Adrenal gland (tissue), 12 donors: ENCODE measurements around the gene OR9A4. TPM values are rescaled to one million over a fixed set of nuclear protein-coding genes. Genes with fewer than 3 reads are reported as not detected.
A peak's percentile ranks its signal among the peaks of the same experiment; 100 is the strongest.

Experiments
- DNase-seq, 7 donors: peaks; one replicate each; pipeline ENCODE4 v3.0.0-alpha.2; 2019 to 2020
- H3K27ac ChIP-seq, 5 donors: fragments of 200-600 bp; sonication (generic) in 4 of 5; 1 replicate in 3 of 5; 2 replicates in 2 of 5; pipeline versions ENCODE4 v1.5.1 to v1.8.0; 2016 to 2020; ENCODE audit warnings: mild to moderate bottlenecking in 1 of 5
- H3K27me3 ChIP-seq: fragments of 200-600 bp; 2 replicates; pipeline ENCODE4 v1.8.0; 2021
- H3K36me3 ChIP-seq, 2 donors: fragments of 200-600 bp; replicated peaks in 1 of 2; 1 replicate in 1 of 2; 2 replicates in 1 of 2; pipeline versions ENCODE4 v1.5.1 to v1.8.0; 2018 to 2022
- H3K4me1 ChIP-seq, 2 donors: fragments of 200-600 bp; replicated peaks in 1 of 2; 1 replicate in 1 of 2; 2 replicates in 1 of 2; pipeline versions ENCODE4 v1.5.1 to v1.8.0; 2018 to 2021
- H3K4me3 ChIP-seq, 4 donors: fragments of 200-600 bp; sonication (generic) in 3 of 4; one replicate each; pipeline ENCODE4 v1.5.1; 2016 to 2018
- H3K9me3 ChIP-seq, 3 donors: fragments of 200-600 bp; sonication (generic) in 1 of 3; replicated peaks in 1 of 3; 1 replicate in 2 of 3; 2 replicates in 1 of 3; pipeline versions ENCODE4 v1.5.1 to v1.8.0; 2016 to 2021
- CTCF ChIP-seq, 6 experiments: fragments of 450-650 bp in 4 of 6; fragments of 200-600 bp in 2 of 6; sonication (generic) in 1 of 6; IDR thresholded peaks; 1 replicate in 5 of 6; 2 replicates in 1 of 6; pipeline versions ENCODE4 v1.5.1 to v1.8.0; 2016 to 2021; ENCODE audit warnings: antibody characterized with exemption in 6 of 6, mild to moderate bottlenecking in 2 of 6, moderate library complexity in 1 of 6
- POLR2A ChIP-seq, 2 donors: fragments of 450-650 bp; IDR thresholded peaks; one replicate each; pipeline ENCODE4 v1.6.1; 2017; ENCODE audit warnings: antibody characterized with exemption in 2 of 2, mild to moderate bottlenecking in 2 of 2, moderate library complexity in 1 of 2
- WGBS, 4 donors: extraction: QIAGEN DNeasy Blood & Tissue Kit in 2 of 4; methylation state at CpG; one replicate each; pipeline versions ENCODE4 v1.1.5 to v1.1.7; 2013 to 2017; 5-methylcytosine and 5-hydroxymethylcytosine counted together
- intact Hi-C, 2 donors: fragments of 100-400 bp; cut with DNase I; formaldehyde crosslinking; loops; one replicate each; pipeline versions ENCODE4 v1.14.1 to v1.15.0; 2022 to 2023
- polyA plus RNA-seq, 3 donors: library from polyadenylated mRNA; stranded (reverse); fragments of 200-250 nt in 2 of 3; fragments of 350-450 nt in 1 of 3; fragmentation: Illumina TruSeq in 1 of 3; extraction: RNeasy Lipid Tissue Mini Kit (QIAGEN cat#74804) in 1 of 3; gene quantifications; one replicate each; pipeline ENCODE4 v1.2.3, GENCODE V29; 2013 to 2014
- total RNA-seq, 9 donors: library from RNA; depleted of rRNA in 4 of 9; stranded (reverse); fragments of >200 nt in 4 of 9; fragments of 120-200 nt in 1 of 9; fragmentation: NEBNext Ultra II Directional in 1 of 9; extraction: Animal tissue kit (Norgen Biotek cat#: 25700) in 1 of 9; gene quantifications; one replicate each; pipeline versions ENCODE4 v1.1.0 to v1.2.4, GENCODE V29; 2013 to 2023
- donor health status: healthy with polysubstance abuse.
- donor health status: Bipolar disorder and iron deficiency.
- donor health status: DM: yes; HTN: yes; CAD: no.
- donor health status: DM: no; HTN: no; CAD: no.
- donor health status: DM: no; HTN: no; CAD: no.
- donor health status: DM: yes; HTN: yes; CAD: no.

Gene OR9A4
- total and polyA plus RNA-seq, 12 donors, result 0.11 TPM; not detected in 11

- WGBS, 4 donors, result 56 to 77% (median 63%) methylated on average over 2 of the region's 2 CpGs
- Histone ChIP-seq H3K27ac (no peak overlapping the region), H3K27me3 (no peaks in the 10 kb centered on the region), H3K4me3 (no peak overlapping the region), H3K9me3 (no peaks in the 10 kb centered on the region), H3K36me3 (no peaks in the 10 kb centered on the region), H3K4me1 (no peaks in the 10 kb centered on the region)
- DNase-seq, result no peak
- TF ChIP-seq POLR2A (IDR thresholded peaks at IDR 0.05) (no peak), CTCF (IDR thresholded peaks at IDR 0.05) (no peak)
- intact Hi-C loops, result no loop called here
Measured at GRCh38 chr7:141915565-141915964, 634 bp upstream of the OR9A4 start.

GRCh38 chr7:141920281-141920680, 4.1 kb downstream of the OR9A4 start:
- Histone ChIP-seq H3K36me3 (no peaks in the 10 kb centered on the region), H3K27ac (no peak overlapping the region), H3K9me3 (no peaks in the 10 kb centered on the region), H3K4me3 (no peak overlapping the region), H3K27me3 (no peaks in the 10 kb centered on the region), H3K4me1 (no peaks in the 10 kb centered on the region)
- TF ChIP-seq POLR2A (IDR thresholded peaks at IDR 0.05) (no peak), CTCF (IDR thresholded peaks at IDR 0.05) (no peak)
- intact Hi-C loops, result no loop called here
- no peak for DNase-seq
- 43 to 70% (median 61%) methylated on average over 1 of the region's 1 CpG for WGBS, 4 donors

GRCh38 chr7:141928146-141928844, 12.1 kb downstream of the OR9A4 start:
- no peak for DNase-seq
- no peak overlapping the region for H3K4me3 ChIP-seq
- no peaks in the 10 kb centered on the region for H3K36me3 ChIP-seq
- H3K27me3 ChIP-seq, result no peaks in the 10 kb centered on the region
- H3K4me1 ChIP-seq, result no peaks in the 10 kb centered on the region
- H3K9me3 ChIP-seq, result no peaks in the 10 kb centered on the region
- TF ChIP-seq POLR2A (IDR thresholded peaks at IDR 0.05) (no peak), CTCF (IDR thresholded peaks at IDR 0.05) (no peak)
- WGBS, 4 donors, result 48 to 72% (median 59%) methylated on average over 2 of the region's 2 CpGs
- intact Hi-C loops, result no loop called here
- H3K27ac ChIP-seq, result peak overlapping the region in 1 of 5 donors; percentile 45

GRCh38 chr7:141928845-141929195, 12.6 kb downstream of the OR9A4 start:
- intact Hi-C loops, result no loop called here
- Histone ChIP-seq H3K27ac (no peak overlapping the region), H3K36me3 (no peaks in the 10 kb centered on the region), H3K4me3 (no peak overlapping the region), H3K9me3 (no peaks in the 10 kb centered on the region), H3K4me1 (no peaks in the 10 kb centered on the region), H3K27me3 (no peaks in the 10 kb centered on the region)
- WGBS, 4 donors, result 56 to 68% (median 61%) methylated on average over 3 of the region's 3 CpGs
- no peak for DNase-seq
- no peak for TF ChIP-seq POLR2A (IDR thresholded peaks at IDR 0.05)
- TF ChIP-seq CTCF (IDR thresholded peaks at IDR 0.05), result no peak
